H1 (cell line): ENCODE results near the gene SND1. TPM values are rescaled to one million over a fixed set of nuclear protein-coding genes. Genes with fewer than 3 reads are reported as not detected.

Experiments used
- CBX5 ChIP-seq: fragments of 300-800, 300-1000 bp; sonication (generic); IDR thresholded peaks from 2 replicates; pipeline ENCODE4 v1.7.1; 2016; ENCODE audit warnings: antibody characterized with exemption, low read length, low read depth
- polyA plus RNA-seq, 7 experiments: library from polyadenylated mRNA; depleted of rRNA in 3 of 7; stranded (reverse) in 5 of 7; unstranded in 2 of 7; fragments of >200 nt in 5 of 7; fragments of 200-250 nt in 2 of 7; gene quantifications; 1 replicate in 5 of 7; 2 replicates in 1 of 7; 4 replicates in 1 of 7; pipeline versions ENCODE4 v1.2.1 to v1.2.3, GENCODE V29; 2011 to 2013; ENCODE audit warnings: missing spikeins in 2 of 7, mixed read lengths in 2 of 7
- total RNA-seq: library from RNA; stranded (reverse); fragmentation: NEBNext Ultra II Directional; extraction: Animal tissue kit (Norgen Biotek cat#: 25700); gene quantifications from 2 replicates; pipeline ENCODE4 v1.2.1, GENCODE V29; 2021

The SND1 gene
- total and polyA plus RNA-seq, 2 of the 8 experiments (the other 6 are each of a cell fraction or from before 2014, with no cell fraction given), result 122 to 290 TPM

GRCh38 chr7:127863082-127863481, 211.1 kb downstream of the SND1 start (continued):
- TF ChIP-seq CBX5, result no peak
